RWPE2 (cell line): Measurements from ENCODE around the gene BID.

ENCODE experiments used
- ATAC-seq: fragments of 200-7000 bp; cut with Tn5 transposase; 3 replicates; pipeline ENCODE4 v1.9.1; 2021; ENCODE audit warnings: low read depth
- DNase-seq: peaks from one replicate; pipeline ENCODE4 v3.0.0-alpha.2; 2020; ENCODE audit warnings: low spot score
- H3K27ac ChIP-seq: fragments of 450-650 bp; 2 replicates; pipeline ENCODE4 v1.5.1; 2017; ENCODE audit warnings: mild to moderate bottlenecking; ENCODE audit not compliant: poor library complexity, severe bottlenecking
- H3K27me3 ChIP-seq: fragments of 250-450 bp; sonication (Bioruptor Pico); 2 replicates; pipeline ENCODE4 v1.5.1; 2021; ENCODE audit warnings: mild to moderate bottlenecking, moderate library complexity; ENCODE audit not compliant: insufficient read depth, poor library complexity, severe bottlenecking
- H3K36me3 ChIP-seq: fragments of 250-450 bp; sonication (Bioruptor Pico); 2 replicates; pipeline ENCODE4 v1.5.1; 2020; ENCODE audit warnings: low read depth, mild to moderate bottlenecking, moderate library complexity
- H3K4me1 ChIP-seq: fragments of 250-450 bp; sonication (Bioruptor Pico); 2 replicates; pipeline ENCODE4 v1.5.1; 2021; ENCODE audit warnings: mild to moderate bottlenecking, moderate library complexity; ENCODE audit not compliant: insufficient read depth, poor library complexity, severe bottlenecking
- H3K4me3 ChIP-seq: fragments of 250-450 bp; sonication (Bioruptor Pico); 2 replicates; pipeline ENCODE4 v1.5.1; 2021; ENCODE audit warnings: mild to moderate bottlenecking, moderate library complexity; ENCODE audit not compliant: severe bottlenecking
- H3K9me3 ChIP-seq: fragments of 250-450 bp; sonication (Bioruptor Pico); 2 replicates; pipeline ENCODE4 v1.5.1; 2021; ENCODE audit warnings: mild to moderate bottlenecking, moderate library complexity; ENCODE audit not compliant: severe bottlenecking
- TF ChIP-seq, protein P1 (sequence below): fragments of 450-650 bp; IDR thresholded peaks from one replicate; pipeline ENCODE4 v1.5.1; 2017; ENCODE audit warnings: mild to moderate bottlenecking, moderate library complexity; ENCODE audit not compliant: poor library complexity, severe bottlenecking

BID gene

GRCh38 chr22:17694193-17694592 lies 80.1 kb downstream of the BID start:
- DNase-seq, result no peak
- Histone ChIP-seq H3K27ac (no peak overlapping the region), H3K4me1 (no peaks in the 10 kb centered on the region), H3K9me3 (no peaks in the 10 kb centered on the region), H3K36me3 (peaks cover 45% of the 10 kb centered on the region), H3K27me3 (no peaks in the 10 kb centered on the region), H3K4me3 (no peak overlapping the region)
- no peak for ATAC-seq
- TF ChIP-seq, protein P1, sequence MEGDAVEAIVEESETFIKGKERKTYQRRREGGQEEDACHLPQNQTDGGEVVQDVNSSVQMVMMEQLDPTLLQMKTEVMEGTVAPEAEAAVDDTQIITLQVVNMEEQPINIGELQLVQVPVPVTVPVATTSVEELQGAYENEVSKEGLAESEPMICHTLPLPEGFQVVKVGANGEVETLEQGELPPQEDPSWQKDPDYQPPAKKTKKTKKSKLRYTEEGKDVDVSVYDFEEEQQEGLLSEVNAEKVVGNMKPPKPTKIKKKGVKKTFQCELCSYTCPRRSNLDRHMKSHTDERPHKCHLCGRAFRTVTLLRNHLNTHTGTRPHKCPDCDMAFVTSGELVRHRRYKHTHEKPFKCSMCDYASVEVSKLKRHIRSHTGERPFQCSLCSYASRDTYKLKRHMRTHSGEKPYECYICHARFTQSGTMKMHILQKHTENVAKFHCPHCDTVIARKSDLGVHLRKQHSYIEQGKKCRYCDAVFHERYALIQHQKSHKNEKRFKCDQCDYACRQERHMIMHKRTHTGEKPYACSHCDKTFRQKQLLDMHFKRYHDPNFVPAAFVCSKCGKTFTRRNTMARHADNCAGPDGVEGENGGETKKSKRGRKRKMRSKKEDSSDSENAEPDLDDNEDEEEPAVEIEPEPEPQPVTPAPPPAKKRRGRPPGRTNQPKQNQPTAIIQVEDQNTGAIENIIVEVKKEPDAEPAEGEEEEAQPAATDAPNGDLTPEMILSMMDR, result no peak

DNA sequence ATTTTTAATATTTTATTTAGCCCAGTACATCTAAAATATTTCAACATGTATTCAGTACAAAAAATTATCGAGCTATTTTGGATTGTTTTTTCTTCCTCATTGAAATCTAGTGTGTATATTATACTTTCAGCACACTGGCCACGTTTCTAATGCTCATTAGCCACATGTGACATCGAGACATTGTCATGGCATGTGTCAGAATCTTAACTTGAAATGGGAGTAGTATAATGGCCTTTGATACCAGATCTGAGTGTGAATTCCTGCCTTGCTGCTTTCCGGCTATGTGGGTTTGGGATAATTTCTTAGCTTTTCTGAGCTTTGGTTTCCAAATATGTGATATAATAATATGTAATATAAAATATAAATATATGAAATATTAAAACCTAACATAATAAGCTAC lies 81.4 kb downstream of the BID start:
- DNase-seq (no peak), ATAC-seq (no peak)
- Histone ChIP-seq H3K27me3 (no peaks in the 10 kb centered on the region), H3K27ac (no peak overlapping the region), H3K4me3 (no peak overlapping the region), H3K4me1 (no peaks in the 10 kb centered on the region), H3K9me3 (no peaks in the 10 kb centered on the region), H3K36me3 (peaks cover 47% of the 10 kb centered on the region)
- TF ChIP-seq, protein P1, result no peak

- H3K36me3 ChIP-seq, result peaks cover 35% of the 10 kb centered on the region
- no peak overlapping the region for H3K4me3 ChIP-seq
- TF ChIP-seq, protein P1, result no peak
- no peak overlapping the region for H3K27ac ChIP-seq
- no peaks in the 10 kb centered on the region for H3K4me1 ChIP-seq
- no peaks in the 10 kb centered on the region for H3K9me3 ChIP-seq
- H3K27me3 ChIP-seq, result no peaks in the 10 kb centered on the region
- ATAC-seq, result no peak
- DNase-seq, result no peak
Measured at GRCh38 chr22:17684245-17684644, 90.0 kb downstream of the BID start.
